Heart left ventricle (tissue), 13 donors: ENCODE measurements around the gene PLA2G2C.

Source experiments
- POLR2A ChIP-seq, 2 donors: fragments of 450-650 bp; IDR thresholded peaks; one replicate each; pipeline ENCODE4 v1.6.1; 2017; ENCODE audit warnings: antibody characterized with exemption in 2 of 2, mild to moderate bottlenecking in 2 of 2, moderate library complexity in 2 of 2
- TF ChIP-seq, protein P1 (sequence below), 12 donors: fragments of 200-600 bp; sonication (generic) in 4 of 12; IDR thresholded peaks; one replicate each; pipeline versions ENCODE4 v1.5.0 to v1.8.0; 2018 to 2022; ENCODE audit warnings: antibody characterized with exemption in 12 of 12, mild to moderate bottlenecking in 5 of 12
- donor health status: ischemic (EF 13 %, LVEDD 7.1; RV severe dilation, severe dysfunction).
- donor health status: DM: no; HTN: yes; CAD: no.
- donor health status: DM: no; HTN: no; CAD: no.
- donor health status: ischemic (EF 25% LVEDD 6.9; RV normal size, moderate dysfunction).
- donor health status: ischemic (EF 25% LVEDD 5.7; RV mildly dilated, moderate dysfunction).
- donor health status: ischemic (EF 35%, LVEDD 5.7; RV mildly dilated, moderate dysfunction).
- donor health status: nonischemic (EF 11% LVEDD 7.7; RV severe dilation, severe dysfunction).
- donor health status: DM: yes; HTN: yes; CAD: no.
- donor health status: PGD.
- donor health status: ischemic (EF 29% LVEDD 5.4; RV normal size, mild dysfunction).
- donor health status: nonischemic (EF 23%, LVEDD 6.1; RV moderate dilation, normal function).

DNA sequence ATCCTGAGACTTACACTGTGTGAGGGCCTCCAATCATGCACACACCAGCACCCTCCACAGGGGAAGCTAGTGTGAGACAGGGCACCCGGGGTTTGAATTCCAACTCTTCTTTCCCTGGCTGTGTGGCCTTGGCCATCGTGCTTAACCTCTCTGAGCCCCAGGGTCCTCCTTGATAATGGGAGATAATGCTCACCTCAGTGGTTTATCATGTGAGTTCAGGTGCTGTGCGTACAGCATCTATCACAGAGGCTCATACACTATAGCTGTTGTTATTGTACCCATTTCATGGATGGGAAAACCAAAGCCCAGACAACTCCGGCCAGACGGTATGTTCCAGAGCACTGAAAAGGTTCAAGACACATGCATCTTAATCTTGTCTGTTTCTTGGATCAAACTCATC, 16.4 kb downstream of the PLA2G2C start:
- TF ChIP-seq, protein P1, sequence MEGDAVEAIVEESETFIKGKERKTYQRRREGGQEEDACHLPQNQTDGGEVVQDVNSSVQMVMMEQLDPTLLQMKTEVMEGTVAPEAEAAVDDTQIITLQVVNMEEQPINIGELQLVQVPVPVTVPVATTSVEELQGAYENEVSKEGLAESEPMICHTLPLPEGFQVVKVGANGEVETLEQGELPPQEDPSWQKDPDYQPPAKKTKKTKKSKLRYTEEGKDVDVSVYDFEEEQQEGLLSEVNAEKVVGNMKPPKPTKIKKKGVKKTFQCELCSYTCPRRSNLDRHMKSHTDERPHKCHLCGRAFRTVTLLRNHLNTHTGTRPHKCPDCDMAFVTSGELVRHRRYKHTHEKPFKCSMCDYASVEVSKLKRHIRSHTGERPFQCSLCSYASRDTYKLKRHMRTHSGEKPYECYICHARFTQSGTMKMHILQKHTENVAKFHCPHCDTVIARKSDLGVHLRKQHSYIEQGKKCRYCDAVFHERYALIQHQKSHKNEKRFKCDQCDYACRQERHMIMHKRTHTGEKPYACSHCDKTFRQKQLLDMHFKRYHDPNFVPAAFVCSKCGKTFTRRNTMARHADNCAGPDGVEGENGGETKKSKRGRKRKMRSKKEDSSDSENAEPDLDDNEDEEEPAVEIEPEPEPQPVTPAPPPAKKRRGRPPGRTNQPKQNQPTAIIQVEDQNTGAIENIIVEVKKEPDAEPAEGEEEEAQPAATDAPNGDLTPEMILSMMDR (IDR thresholded peaks at IDR 0.05) = no peak
- TF ChIP-seq POLR2A (IDR thresholded peaks at IDR 0.05) = no peak
